DMS53 treated with DMSO at 0.1 percent for 48 hours (cell line): ENCODE results near the gene POMC.
"Not testable (repeated sequence)": the region's sequence is repeated elsewhere in the genome, so short reads cannot be mapped to it uniquely, and the experiment has no call there.

Source experiments
- DNase-seq: peaks from one replicate; lab custom pipeline; 2025; ENCODE audit not compliant: unreplicated experiment; lab: John Stamatoyannopoulos, UW

The POMC gene

DNA sequence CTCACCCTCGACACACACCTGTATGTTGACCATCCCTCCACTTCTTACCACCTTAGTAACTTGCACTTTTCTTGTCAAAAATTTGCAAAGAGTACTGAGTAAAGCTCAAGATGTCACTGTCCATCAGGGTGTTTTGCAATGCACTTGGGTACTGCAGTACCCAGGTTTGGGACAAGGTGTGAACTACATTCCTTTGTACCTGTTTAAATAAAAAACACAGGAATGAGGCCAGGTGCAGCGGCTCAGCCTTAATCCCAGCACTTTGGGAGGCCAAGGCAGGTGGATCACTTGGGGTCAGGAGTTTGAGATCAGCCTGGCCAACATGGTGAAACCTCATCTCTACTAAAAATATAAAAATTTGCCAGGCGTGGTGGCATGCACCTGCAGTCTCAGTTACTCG lies 27.8 kb downstream of the POMC start:
- not testable (repeated sequence) for DNase-seq

DNA sequence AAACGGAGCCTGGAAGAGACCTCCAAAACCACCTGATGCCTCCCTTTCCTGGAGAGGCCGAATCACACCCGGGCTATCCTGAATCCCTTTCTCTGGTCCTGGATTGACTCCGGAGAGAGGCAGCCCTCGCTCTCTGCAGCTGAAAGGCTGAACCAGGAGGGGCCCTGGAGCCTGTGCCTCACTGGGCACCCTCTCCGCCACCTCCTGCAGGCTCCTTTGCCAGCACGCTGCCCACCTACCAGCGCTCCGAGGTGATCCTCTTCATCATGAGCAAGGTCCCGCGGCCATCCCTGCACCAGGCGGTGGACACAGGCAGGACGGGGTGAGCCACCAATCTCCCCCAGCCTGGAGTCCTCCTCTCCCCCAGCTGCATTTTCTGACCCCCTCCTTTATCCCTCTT lies 35.7 kb downstream of the POMC start:
- DNase-seq: no peak

GRCh38 chr2:25132299-25132635 lies 36.1 kb downstream of the POMC start:
- no peak for DNase-seq

GRCh38 chr2:25131567-25132298 lies 36.6 kb downstream of the POMC start:
- no peak for DNase-seq

DNA sequence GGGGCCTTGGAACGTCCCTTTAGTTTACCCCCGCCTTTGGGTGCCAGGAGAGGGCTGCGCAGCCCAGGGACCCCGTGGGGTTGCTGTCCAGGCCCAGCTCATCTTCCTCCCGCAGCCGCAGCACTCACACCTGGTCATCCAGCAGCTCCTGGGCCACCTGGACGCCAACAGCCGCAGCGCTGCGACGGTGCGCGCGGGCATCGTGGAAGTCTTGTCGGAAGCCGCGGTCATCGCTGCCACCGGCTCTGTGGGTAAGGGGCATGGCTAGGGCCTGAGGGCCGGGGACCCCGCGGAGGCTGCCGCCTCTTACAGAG lies 37.2 kb downstream of the POMC start:
- no peak for DNase-seq

DNA sequence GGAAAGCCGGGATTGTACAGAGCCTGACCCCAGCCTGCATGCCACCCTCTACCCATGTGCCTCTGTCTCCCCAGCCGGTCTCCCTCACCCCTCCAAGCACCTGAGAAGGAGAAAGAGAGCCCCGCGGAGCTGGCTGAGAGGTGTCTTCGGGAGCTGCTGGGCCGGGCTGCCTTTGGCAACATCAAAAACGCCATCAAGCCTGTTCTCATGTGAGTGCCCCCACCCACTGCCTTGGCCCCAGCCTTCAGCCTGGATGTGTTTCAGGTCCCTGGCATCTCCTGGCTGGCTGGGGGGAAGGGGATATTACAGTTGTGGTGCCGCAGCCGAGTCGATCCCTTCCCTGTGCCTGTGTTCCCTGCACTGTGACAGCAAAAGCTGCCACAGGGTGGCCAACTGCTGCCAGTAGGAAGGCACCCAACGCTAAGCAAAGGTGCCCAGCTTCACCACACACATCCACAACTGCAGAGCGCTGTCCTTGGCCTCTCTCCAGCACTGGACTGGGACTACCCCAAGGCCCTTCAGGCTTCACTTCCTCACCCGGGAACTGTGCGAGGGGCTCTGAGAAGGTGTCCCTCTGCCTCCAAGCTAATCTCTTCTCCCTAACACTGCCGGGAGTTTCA lies 38.4 kb downstream of the POMC start:
- no peak for DNase-seq

DNA sequence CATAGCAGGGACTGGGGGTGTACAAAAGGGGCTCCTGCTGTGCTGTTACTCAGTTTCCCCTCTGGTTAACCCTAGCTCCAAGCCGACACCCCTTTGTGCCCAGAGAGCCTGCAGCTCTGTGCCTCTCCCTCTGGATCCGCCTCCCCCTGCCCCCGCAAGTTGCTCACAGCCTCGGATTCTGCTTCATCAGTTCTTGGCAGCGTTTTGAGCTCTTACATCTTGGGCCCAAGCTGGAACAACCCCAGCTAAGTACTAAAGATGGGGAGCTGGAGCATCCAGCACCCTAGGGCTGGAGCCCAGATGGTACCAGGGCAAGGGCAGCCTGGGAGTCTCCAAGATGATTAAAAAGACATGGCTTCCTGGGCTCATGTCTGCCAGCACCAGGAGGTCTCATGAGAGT lies 40.7 kb downstream of the POMC start:
- no peak for DNase-seq

DNA sequence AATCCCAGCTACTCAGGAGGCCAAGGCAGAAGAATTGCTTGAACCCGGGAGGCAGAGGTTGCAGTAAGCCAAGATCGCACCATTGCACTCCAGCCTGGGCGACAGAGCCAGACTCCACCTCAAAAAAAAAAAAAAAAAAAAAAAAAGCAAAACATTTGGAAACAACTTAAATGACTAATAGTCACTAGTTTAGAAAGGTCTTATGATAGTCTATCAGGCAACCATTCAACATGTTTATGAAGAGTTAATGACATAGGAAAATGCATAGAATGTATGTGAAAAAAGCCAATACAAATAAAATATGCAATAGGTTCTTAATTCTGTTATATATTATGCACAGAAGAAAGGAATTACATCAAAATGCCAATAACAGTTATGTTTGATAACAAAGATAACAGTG lies 41.3 kb downstream of the POMC start:
- DNase-seq: not testable (repeated sequence)

GRCh38 chr2:25125976-25126375 lies 42.4 kb downstream of the POMC start:
- no peak for DNase-seq

DNA sequence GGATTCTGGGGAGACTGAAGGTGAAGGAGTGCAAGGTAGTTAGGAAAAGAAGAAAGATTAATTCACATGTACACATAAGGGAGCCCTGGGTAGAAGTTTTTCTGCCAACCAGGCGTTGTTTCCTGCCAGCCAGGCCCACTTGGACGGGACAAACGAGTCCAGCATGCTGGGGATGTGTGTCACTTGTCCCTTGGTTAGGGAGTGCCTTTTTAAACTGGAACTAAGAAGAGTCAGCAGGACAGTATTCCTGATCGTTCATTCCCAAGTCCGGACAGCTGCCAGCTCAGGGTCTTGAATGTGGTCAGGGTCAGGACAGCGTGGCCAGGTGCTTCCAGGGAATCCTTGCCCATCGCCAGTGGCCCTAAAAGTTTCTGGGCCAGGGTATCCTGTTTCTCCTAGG lies 43.2 kb downstream of the POMC start:
- DNase-seq: no peak

DNA sequence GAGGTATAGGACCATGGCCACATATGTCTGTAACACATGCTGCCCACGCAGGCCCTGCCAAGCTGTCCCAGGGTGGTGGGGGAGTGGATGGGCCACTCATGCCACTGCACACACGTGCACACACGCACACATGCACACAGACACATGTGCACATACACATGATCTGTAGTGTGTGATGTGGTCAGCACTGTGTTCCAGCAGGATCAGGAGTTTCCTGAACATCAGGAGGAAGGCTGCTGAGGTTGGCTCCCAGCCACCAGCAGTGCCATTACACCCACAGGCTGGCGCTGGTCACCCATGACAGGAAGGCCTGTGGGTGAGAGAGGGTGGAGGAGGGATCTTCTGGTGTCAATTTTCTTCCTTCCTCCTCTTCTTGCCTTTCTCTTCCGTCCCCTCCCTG lies 44.7 kb downstream of the POMC start:
- no peak for DNase-seq

DNA sequence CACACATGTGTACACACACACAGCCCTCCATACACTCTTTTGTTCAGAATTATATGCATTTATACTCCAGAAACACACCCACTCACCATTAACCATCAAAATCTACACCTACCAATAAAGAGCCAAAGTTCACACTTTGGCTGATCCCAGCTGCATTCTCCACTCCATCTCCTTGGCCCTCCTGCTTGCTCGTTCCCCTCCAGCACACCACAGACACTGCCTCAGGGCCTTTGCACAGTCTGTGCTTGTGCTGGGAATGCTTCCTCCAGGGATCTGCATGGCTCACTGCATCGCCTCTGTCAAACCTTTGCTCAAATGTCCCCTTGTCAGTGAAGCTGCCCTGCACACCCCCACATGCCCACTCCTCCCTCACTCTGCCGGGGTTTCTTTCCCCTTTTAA lies 46.0 kb downstream of the POMC start:
- DNase-seq: no peak

DNA sequence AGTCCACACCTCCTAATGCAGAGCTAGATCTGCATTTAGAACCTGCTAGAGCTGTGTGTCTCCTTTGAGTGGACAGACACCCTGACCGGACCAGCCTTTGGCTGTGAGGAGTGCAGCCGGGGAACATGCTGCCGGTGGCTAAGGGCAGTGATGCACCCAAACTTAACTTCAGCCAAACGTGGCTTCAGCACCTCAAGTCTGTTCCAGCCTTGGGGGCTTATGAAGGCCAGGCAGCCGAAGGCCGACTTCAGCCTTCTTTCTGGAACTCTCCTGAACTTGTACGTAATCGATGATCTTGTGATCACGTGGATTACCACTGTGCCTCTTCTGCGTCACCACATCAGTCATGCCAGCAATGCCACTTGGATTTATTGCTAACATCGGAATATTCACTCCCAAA lies 49.1 kb downstream of the POMC start:
- DNase-seq: no peak

DNA sequence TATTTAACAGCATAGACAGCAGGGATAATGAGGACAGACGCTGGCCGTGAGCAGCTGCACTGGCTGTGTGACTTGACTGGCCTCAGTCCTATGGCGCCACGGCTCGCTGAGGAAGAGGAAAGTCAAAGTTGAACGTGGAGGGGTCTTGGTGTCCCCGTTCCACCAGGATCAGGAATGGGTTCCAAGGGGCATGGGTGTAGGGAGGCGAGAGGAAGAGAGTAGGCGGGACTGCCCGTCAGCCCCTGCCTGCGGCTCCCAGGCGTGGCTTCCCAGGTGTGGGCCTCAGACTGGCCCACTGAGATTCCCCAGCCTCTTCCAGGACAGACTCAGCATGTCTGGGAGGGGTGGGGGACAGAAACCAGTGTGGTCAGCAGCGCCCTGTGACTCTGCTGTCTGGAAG lies 51.4 kb downstream of the POMC start:
- DNase-seq: no peak

- no peak for DNase-seq
Measured at GRCh38 chr2:25115902-25116301, 52.5 kb downstream of the POMC start.

DNA sequence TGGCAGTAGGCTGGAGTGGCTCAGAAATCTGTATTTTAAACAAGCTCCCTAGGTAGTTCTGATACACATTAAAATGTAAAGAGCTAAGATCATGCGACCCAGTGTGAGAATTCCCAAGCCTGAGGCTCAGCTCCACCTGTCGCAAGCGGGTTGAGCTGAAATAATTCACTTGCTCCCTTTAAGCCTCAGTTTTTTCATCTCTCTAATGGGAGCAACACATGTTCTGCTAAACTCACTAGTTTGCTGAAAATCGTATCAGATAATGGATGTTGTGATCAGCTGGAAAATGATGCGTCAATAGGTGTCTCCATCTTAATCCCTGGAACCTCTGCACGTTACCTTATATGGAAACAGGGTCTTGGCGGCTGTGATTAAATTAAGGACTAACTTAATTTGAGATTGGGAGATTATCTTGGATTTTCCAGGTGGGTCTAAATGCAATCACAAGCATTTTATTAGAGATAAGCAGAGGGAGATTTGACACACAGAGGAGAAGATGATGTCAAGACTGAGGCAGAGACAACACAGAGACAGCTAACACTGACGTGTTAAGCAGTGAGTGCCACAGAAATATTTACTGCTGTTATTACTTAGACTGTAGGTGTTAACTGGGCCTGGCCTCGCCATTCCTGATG lies 53.0 kb downstream of the POMC start:
- no peak for DNase-seq

DNA sequence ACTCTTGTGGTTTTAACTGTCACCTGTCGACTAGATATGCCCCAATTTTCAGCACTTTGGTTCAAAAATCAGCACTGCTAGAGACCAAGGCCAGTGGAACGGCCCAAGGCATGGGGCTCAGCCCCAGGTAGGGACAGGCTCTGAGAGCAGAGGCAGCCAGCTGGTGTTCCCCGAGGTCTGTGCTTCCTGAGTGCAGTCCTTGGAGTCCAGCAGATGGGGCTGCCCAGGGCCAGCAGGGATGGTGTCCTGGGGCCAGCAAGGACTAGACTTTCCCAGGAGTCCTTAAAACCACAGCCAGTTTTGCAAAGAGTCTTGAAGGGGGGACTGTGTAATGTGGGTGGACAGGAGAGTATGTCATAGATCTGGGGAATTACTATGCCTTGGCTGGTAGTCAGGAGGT lies 56.3 kb downstream of the POMC start:
- no peak for DNase-seq
